B cell (primary cell): Measurements from ENCODE around the gene RLBP1.

Experiments
- EZH2 ChIP-seq: IDR thresholded peaks from 2 replicates; pipeline ENCODE4 v1.6.1; 2012; ENCODE audit warnings: borderline replicate concordance, low read depth, mild to moderate bottlenecking, moderate library complexity, low read length; ENCODE audit not compliant: insufficient read depth, poor library complexity, severe bottlenecking
- TF ChIP-seq, protein P1 (sequence below): fragments of 200-600 bp; IDR thresholded peaks from one replicate; pipeline ENCODE4 v1.8.0; 2022; ENCODE audit warnings: antibody characterized with exemption, mild to moderate bottlenecking

- no peak for TF ChIP-seq EZH2
- TF ChIP-seq, protein P1, sequence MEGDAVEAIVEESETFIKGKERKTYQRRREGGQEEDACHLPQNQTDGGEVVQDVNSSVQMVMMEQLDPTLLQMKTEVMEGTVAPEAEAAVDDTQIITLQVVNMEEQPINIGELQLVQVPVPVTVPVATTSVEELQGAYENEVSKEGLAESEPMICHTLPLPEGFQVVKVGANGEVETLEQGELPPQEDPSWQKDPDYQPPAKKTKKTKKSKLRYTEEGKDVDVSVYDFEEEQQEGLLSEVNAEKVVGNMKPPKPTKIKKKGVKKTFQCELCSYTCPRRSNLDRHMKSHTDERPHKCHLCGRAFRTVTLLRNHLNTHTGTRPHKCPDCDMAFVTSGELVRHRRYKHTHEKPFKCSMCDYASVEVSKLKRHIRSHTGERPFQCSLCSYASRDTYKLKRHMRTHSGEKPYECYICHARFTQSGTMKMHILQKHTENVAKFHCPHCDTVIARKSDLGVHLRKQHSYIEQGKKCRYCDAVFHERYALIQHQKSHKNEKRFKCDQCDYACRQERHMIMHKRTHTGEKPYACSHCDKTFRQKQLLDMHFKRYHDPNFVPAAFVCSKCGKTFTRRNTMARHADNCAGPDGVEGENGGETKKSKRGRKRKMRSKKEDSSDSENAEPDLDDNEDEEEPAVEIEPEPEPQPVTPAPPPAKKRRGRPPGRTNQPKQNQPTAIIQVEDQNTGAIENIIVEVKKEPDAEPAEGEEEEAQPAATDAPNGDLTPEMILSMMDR: no peak
Observed at GRCh38 chr15:89163271-89164055, 57.9 kb downstream of the RLBP1 start.
